ENCODE results near the gene CCNQ.
"Not testable (repeated sequence)": the region's sequence is repeated elsewhere in the genome, so short reads cannot be mapped to it uniquely, and the experiment has no call there.

CCNQ gene

GRCh38 chrX:153623310-153624029, 24.5 kb upstream of the CCNQ start:
- DNase-seq (ENCODE audit: low spot score): no peak

DNA sequence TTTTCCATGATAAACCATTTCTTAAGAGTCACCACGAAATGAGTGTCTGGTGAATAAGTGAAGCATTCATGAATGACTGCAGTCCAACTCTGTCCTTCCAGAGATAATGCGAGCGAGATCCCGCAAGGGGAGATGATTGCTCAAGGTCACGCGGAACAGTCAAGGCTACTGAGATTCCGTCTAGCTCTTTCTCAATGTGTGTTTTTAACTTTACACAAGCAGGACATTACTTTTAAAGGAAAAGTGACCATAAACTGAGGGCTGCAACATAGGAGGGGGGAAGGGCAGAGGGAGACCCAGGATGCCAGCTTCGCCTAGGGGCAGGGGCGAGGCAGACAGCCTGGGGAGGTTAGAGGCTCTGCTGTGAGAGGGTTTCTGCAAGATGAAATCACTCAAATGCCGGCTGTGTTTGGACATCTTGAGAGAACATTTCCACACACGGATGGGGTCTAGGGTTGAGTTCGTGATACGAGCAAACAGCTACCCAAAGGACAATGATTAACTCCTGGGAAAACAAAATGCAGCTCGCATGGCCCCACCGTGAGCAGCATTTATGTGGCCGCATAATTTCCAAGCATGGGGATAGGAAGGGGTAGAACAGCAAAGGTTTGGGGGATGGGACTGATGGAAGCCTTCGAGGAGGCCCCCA, 23.8 kb upstream of the CCNQ start:
- DNase-seq (ENCODE audit: low spot score): no peak

- DNase-seq (ENCODE audit: low spot score): no peak
Observed at GRCh38 chrX:153621949-153622598, 23.1 kb upstream of the CCNQ start.

DNA sequence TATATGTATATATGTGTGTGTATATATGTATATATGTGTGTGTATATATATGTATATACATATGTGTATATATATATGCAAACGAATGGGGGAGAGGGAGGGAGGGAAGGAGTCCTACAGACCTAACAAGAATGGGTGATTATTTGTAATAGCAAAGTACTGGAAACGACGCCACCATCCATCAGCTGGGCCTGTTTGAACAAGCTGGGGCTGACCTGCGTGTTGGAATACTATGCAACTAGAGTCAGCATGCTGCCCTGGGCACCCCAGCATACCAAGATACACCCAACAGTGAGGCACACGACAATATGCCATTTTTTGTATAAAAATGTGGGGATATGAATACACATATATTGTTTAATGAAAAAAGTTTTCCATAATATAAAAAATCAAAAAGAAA, 21.6 kb upstream of the CCNQ start:
- no peak for DNase-seq (ENCODE audit: low spot score)

DNA sequence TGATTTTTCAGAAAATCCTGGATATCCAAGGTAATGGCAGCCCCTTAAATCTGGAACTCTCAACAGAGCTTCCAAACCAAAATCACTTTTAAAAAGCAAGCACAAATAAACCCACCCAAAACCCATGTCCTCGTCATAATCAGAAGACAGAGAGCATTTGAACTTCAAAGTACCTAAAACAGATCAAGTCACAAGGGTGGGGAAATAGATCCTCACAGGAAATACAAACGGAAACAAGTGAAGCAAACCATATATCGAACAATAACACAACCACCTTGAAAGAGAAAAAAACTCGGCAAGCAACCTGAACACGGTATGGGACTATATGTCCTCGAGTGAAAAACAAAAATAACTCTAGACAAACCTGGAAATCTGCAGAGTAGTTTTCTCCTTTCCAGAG, 15.9 kb upstream of the CCNQ start:
- no peak for DNase-seq (ENCODE audit: low spot score)

GRCh38 chrX:153612413-153612812, 13.5 kb upstream of the CCNQ start:
- DNase-seq (ENCODE audit: low spot score): no peak

- no peak for DNase-seq (ENCODE audit: low spot score)
Observed at GRCh38 chrX:153611298-153612095, 12.6 kb upstream of the CCNQ start.

DNA sequence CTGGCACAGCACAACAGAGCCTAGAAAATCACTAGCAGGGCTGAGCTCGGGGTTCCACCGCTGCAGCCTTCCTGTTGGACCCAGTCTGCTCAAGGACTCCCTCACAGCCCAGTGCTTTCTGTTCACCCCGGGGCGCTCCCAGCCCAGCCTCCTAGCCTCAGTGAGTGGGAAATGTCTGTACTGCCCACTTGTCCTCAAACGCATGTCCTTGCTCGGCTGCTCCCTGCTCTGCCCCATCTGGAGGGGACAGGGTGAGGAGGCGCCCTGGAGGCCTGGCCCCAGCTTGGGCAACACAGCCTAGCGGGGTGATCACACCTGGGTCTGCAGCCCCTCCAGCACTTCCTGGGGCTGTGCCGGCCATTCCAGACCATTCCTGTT, 11.9 kb upstream of the CCNQ start:
- DNase-seq (ENCODE audit: low spot score): no peak

DNA sequence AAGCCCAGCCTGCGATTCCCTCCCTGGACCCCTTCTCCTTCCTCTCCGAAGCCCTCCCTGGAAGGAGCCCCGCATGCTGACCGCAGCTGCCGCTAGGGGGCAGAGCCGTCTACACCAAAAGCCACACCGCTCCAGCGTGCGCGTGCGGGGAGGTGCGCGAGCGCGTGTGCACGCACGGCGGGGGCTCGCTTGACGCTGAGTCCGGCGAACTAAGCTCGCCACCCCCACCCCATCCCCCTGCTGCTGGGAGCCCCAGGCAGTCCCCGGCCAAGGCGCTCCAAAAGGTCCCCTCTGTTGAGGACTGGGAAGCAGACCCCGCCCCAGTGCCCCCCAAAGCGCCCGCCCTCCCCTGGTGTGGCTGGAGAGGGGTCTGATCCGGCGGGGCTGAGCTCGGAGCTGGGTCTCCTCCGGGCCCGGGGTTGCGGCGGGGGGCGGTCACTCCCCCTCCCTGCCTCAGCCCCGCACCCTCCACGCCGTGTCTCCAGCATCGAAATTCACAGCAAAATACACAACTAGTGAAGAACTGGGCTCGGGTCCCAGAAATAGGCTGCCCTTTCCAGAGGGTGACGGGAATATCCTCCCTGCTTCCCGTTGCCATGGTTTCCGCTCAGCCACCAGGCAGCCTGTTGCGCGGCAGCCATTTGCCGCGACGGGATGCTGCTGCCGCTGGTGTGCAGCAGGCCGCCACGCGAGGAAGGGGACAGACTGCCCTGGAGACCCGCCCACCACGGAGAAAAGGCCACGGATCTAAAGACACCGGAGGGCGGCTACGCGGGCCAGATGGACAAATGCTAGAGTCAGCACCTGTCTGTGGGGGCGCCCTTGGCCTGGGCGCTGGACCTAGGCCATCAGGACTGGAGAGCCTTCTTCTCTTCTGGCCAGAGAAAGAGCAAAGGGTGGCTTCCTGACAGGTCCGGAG, 11.2 kb upstream of the CCNQ start:
- peak; percentile 61 for DNase-seq (ENCODE audit: low spot score)

DNA sequence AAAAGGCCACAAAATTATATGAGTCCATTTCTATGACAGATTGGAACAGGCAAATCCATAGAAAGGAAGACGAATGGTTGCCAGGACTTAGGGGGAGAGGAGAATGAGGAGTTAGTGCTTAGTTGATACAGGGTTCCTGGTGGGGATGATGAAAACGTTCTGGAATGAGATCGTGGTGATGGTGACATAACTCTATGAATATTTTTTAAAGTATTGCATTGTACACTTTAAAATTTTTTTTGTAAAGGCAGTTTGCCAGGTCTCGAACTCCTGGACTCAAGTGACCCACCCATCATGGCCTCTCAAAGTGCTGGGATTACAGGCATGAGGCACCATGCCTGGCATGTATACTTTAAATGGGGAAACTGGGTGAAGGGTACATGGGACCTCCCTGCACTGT, 9.9 kb upstream of the CCNQ start:
- no peak for DNase-seq (ENCODE audit: low spot score)

- no peak for DNase-seq (ENCODE audit: low spot score)
Observed at GRCh38 chrX:153608376-153608775, 9.4 kb upstream of the CCNQ start.

DNA sequence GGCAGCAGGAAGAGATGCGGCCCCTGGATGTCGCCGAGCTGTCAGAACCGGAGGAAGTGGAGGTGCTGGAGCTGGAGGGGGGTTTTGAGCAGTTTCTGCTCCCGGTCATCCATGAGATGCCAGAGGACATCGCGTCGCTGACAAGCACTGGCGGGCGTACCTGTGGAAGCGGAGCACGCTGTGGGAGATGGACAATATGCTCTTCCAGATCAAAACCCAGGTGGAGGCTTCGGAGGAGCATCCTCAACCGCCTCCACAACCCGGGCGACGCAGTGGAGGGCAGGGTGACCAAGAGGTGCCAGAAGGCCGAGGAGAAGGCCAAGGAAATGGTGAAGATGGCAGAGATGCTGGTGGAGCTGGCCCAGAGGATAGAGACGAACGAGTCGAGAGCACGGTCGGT, 7.6 kb upstream of the CCNQ start:
- DNase-seq (ENCODE audit: low spot score): no peak

DNA sequence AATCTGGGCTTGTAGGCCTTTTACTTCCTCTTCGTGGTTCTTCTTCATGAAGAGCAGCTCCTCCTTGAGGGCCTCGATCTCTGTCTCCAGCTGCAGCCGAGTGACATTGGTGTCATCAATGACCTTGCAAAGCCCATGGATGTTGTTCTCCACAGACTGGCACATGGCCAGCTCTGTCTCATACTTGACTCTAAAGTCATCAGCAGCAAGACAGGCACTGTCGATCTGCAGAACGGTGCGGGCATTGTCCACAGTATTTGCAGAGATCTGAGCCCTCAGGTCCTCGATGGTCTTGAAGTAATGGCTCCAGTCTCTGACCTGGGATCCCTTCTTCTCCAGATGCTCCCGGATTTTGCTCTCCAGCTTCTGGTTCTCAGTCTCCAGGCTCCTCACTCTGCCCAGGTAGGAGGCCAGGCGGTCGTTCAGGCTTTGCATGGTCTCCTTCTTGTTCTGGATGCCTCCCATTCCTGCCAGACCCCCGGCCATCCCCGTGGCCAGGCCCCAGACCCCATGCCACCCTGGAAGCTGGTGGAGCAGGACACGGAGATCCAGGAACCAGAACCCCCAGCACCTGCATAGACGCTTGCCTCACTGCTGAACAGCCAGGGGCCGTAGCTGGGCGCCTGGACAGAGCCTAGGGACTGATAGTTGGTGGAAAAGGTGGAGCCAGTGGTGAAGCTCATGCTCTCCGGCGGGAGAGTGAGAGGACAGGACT, 5.9 kb upstream of the CCNQ start:
- DNase-seq (ENCODE audit: low spot score): not testable (repeated sequence)

DNA sequence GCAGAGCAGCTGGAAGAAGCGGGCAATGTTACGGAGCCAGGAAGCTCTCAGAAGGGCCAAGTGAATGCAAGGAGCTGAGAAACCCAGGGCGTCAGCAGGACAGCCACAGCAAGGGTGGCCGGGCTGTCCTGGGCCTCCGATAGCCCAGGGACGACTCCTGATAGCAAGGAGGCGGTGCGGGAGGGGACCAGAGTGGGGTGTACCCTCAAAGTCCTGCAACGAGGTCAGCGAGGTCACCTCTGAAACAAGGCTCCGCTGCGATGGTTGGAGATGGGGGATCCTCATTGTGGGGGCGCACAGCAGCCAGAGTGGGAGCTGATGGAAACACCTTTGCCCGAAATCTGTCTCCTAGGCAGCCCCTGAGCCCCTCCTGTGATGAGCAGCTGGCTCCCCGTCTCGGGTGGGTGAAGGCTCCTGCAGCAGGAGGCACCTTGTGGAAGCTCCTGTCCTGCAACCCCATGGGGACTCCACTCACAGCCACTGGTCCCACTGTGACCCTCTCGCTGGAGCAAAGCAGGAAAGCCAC, 4.3 kb upstream of the CCNQ start:
- no peak for DNase-seq (ENCODE audit: low spot score)

GRCh38 chrX:153602601-153603000, 3.7 kb upstream of the CCNQ start:
- no peak for DNase-seq (ENCODE audit: low spot score)

DNA sequence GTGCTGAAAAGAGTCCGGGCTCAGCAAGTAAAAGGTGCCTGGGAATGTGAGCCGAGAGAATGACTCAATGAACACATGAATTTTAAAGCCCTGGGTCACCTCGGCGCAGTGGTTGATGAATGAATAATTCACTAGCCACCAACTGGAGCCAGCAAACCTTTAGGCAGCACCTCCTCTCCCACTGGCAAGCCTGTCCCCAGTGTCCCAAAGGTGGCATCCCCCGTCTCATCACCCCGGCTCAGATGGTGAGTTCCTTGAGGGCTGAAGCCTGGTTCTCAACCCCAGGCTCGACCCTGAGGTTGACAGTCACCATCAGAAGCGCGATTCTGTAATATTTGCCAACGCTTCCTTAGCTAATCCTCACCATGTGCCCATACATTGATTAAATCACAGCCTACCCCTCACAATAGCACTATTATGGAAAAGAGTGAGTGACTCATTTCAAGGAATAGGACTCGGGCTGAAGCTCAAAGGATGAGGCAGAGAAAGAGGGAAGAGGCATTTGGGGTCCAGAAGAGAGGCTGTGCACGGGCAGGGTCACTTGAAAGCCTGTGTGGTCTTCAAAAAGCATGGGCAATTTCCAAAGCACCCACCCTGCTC, 2.7 kb upstream of the CCNQ start:
- DNase-seq (ENCODE audit: low spot score): no peak

GRCh38 chrX:153600921-153601320, 2.0 kb upstream of the CCNQ start:
- no peak for DNase-seq (ENCODE audit: low spot score)

DNA sequence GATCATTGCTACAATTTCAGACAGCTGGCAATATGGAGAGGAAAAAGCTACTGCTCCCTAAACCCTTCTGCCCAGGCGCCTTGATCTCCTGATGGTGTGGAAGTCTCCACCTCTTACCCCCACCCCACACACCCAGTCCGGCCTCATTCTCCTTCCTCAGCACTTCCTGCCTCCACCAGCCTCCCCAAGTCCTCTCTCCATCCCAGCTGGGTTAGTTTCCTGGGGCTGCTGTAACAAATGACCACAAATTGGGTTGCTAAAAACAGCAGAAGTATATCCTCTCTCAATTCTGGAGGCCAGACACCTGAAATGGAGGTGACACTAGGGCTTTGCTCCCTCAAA, 1.1 kb upstream of the CCNQ start:
- DNase-seq (ENCODE audit: low spot score): no peak

- DNase-seq (ENCODE audit: low spot score): peak; percentile 86
Observed at GRCh38 chrX:153599192-153600031, 473 bp upstream of the CCNQ start.
